NCI-H774 (cell line): ENCODE data around the gene PROKR1.
"Not testable (repeated sequence)": the region's sequence is repeated elsewhere in the genome, so short reads cannot be mapped to it uniquely, and the experiment has no call there.

ENCODE experiments used
- DNase-seq: peaks from one replicate; lab custom pipeline; 2025; lab: John Stamatoyannopoulos, UW

The PROKR1 gene

DNA sequence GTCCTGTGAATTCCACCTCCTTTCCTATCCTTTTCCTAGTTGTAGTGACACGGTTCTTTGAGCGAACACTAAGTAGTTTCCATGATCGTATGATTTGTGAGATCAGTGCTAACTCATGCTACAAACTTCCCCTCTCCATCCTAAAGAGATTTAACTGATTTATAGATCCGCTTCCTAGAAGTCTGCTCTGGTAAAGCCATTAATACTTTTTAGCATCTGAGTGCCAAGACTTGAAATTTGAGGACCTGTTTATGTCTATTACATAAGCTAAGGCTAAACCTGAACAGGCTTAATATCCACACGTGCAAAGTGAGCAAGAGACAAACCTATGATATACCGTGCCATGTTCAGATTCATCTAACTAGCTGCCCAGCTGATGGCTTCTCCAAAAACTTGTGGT is 14.9 kb downstream of the PROKR1 start:
- DNase-seq, result no peak

DNA sequence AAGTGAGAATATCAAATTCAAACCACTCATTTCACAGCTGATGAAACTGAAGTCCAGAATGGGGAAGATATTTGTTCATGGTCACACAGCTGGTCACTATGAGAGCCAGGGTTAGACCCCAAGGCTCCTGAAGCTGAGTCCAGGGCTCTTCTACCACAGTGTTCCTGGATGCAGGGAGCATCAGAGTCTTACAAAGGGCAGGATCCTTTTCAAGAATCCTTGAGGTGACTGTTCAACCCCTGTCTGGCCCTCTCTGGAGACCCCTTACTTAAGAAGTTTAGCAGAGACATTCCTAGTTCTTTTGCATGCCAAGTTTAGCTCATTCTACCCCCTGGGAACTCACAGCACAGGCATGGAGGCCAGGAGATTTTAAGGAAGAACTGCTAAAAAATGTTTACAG is 15.7 kb downstream of the PROKR1 start:
- DNase-seq, result no peak

- no peak for DNase-seq
Measured at GRCh38 chr2:68660658-68661057, 17.3 kb downstream of the PROKR1 start.

DNA sequence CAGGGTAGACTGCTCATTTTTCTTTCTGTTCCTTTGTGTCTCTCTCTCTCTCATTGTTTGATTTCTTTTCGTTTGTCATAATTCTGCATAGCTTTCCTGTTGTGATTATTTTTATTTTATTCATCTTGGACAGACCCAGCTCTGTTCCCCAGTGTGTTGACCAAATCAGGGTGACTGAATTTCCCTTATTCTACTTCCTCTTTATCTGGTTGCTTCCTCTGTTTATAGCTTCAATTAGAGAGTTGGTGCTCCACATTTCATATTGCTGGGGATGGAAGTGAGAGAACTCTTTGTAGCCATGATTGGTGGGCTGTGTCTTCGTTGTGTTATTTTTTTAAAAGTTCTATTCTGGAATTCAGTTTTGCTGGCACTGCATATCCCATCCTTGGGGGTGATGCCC is 19.1 kb downstream of the PROKR1 start:
- no peak for DNase-seq

GRCh38 chr2:68663371-68664156 is 20.2 kb downstream of the PROKR1 start:
- DNase-seq, result no peak

- DNase-seq, result no peak
Measured at GRCh38 chr2:68667371-68667770, 24.0 kb downstream of the PROKR1 start.

GRCh38 chr2:68669651-68670050 is 26.3 kb downstream of the PROKR1 start:
- no peak for DNase-seq

DNA sequence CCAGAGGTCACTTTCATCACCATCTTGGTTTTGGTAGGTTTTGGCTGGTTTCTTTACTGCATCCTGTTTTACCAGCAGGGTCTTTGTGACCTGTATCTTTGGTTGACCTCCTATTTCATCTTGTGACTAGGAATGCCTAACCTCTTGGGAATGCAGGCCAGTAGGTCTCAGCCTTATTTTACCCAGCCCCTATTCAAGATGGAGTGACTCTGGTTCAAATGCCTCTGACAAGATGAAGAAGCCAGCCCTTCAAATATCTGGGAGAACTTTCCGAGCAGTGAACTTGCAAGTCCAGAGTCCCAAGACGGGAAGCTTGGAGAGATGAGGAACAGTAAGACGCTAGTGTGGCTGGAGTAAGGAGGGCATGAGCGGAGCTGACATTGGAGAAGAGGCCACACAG is 28.6 kb downstream of the PROKR1 start:
- no peak for DNase-seq

GRCh38 chr2:68673631-68674030 is 30.3 kb downstream of the PROKR1 start:
- no peak for DNase-seq

DNA sequence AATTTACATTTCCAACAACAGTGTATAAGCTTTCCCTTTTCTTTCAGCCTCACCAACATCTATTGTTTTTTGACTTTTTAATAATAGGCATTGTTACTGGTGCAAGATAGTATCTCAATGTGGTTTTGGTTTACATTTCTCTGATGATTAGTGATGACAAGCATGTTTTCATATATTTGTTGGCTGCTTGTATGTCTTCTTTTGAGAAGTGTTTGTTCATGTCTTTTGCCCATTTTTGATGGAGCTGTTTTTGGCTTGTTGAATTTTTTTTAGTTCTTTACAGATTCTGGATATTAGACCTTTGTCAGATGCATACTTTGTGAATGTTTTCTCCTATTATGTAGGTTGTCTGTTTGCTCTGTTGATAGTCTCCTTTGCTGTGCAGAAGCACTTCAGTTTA is 32.1 kb downstream of the PROKR1 start:
- no peak for DNase-seq

DNA sequence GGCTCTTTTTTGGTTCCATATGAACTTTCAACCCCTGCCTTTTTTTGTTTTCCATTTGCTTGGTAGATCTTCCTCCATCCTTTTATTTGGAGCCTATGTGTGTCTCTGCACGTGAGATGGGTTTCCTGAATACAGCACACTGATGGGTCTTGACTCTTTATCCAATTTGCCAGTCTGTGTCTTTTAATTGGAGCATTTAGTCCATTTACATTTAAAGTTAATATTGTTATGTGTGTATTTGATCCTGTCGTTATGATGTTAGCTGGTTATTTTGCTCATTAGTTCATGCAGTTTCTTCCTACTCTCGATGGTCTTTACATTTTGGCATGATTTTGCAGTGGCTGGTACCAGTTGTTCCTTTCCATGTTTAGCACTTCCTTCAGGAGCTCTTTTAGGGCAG is 34.5 kb downstream of the PROKR1 start:
- DNase-seq, result not testable (repeated sequence)

DNA sequence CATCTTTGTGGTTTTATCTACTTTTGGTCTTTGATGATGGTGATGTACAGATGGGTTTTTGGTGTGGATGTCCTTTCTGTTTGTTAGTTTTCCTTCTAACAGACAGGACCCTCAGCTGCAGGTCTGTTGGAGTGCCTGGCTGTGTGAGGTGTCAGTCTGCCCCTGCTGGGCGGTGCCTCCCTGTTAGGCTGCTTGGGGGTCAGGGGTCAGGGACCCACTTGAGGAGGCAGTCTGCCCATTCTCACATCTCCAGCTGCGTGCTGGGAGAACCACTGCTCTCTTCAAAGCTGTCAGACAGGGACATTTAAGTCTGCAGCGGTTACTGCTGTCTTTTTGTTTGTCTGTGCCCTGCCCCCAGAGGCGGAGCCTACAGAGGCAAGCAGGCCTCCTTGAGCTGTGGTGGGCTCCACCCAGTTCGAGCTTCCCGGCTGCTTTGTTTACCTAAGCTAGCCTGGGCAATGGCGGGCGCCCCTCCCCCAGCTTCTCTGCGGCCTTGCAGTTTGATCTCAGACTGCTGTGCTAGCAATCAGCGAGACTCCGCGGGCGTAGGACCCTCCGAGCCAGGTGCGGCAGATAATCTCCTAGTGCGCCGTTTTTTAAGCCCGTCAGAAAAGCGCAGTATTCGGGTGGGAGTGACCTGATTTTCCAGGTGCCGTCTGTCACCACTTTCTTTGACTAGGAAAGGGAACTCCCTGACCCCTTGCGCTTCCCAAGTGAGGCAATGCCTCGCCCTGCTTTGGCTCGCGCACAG is 36.0 kb downstream of the PROKR1 start:
- not testable (repeated sequence) for DNase-seq

DNA sequence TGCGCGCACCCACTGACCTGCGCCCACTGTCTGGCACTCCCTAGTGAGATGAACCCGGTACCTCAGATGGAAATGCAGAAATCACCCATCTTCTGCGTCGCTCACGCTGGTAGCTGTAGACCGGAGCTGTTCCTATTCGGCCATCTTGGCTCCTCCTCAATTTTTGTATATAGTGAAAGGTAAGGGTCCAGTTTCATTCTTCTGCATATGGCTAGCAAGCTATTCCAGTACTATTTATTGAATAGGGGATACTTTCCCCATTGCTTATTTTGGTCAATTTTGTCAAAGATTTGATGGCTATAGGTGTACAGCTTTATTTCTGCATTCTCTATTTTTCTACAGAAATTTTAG is 36.5 kb downstream of the PROKR1 start:
- DNase-seq, result not testable (repeated sequence)

DNA sequence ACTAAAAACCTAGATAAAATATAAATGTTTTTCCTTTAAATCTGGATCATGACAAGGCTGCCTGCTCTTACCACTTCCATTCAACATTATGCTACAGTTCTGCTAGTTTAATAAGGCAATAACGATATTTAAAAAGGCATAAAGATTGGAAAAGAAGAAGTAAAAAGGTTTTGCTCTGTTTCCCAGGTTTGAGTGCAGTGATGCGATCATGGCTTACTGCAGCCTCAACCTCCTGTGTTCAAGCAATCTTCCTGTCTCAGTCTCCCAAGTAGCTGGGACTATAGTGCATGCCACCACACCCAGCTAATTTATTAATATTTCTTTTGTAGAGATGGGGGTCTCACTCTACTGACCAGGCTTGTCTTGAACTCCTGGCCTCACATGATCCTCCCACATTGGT is 40.8 kb downstream of the PROKR1 start:
- no peak for DNase-seq

- DNase-seq, result no peak
Measured at GRCh38 chr2:68686178-68686577, 42.8 kb downstream of the PROKR1 start.

GRCh38 chr2:68687018-68687417 is 43.6 kb downstream of the PROKR1 start:
- DNase-seq, result no peak

DNA sequence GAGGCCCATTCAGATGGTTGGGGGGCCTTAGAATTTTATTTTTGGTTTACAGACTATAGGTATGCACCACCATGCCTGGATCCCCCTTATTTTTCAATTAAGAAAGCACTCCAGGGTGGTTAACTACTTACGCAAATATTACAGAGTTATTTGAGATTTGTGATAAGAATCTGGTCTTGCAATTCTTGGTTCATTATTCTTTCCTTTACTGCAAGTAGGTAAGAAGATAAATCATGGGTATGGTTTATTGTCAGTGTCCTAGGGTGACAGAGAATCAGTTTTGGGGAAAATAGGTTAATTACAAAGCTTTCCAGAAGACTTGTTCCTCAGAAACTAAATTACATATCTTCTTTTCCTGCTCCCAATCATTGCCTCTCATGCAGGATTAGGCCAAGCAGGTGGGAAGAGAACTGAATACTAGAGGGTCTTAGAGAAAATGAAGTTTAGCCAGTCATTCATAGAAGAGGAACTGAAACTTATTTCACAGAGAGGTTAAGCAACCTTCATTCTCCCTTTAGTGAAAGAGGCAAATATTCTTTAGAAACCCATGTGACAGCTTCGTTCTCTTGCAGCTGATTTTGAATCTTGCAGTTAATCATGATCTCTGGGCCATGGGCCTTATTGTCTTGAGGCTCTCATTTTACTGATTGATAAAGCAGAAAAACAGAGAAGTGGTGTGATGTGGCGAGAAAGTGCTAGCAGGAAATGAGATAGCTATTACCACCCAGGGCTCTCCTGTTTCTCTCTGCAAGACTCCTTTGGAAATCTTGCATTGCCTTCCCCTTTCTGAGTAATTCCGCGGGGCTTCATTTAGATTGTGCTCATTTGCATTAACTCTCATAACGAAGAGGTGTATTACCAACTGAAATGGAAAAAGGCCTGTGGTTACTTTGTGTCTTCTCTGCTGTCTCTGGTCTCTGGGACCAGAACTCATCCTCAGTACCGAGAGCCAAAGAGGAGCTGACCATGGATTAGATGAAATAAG is 46.5 kb downstream of the PROKR1 start:
- DNase-seq, result no peak

- no peak for DNase-seq
Measured at GRCh38 chr2:68690851-68691250, 47.5 kb downstream of the PROKR1 start.

GRCh38 chr2:68692511-68692910 is 49.1 kb downstream of the PROKR1 start:
- DNase-seq, result no peak

DNA sequence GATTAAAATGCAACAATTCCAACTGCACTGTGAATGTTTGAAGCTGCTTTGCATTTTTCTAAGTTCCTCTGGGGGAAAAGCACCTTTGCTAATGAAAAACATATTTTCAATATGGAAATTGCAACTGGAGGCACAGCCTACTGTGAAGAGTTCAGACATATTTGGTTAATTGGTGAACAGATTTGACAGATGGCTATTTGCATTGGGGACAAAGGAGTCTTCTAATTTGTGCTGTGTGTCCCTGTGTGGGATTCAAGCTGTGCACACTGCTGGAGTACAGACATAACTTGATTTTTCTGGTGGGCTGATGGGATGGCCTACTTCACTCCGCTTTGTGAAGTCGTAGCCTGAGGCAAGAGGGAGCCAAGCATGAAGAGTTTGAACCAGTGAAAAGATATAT is 50.6 kb downstream of the PROKR1 start:
- DNase-seq, result no peak

- DNase-seq, result no peak
Measured at GRCh38 chr2:68695971-68696370, 52.6 kb downstream of the PROKR1 start.

- DNase-seq, result no peak
Measured at GRCh38 chr2:68696554-68696953, 53.2 kb downstream of the PROKR1 start.
